NCI-H446 (cell line): ENCODE results near the gene BIK.
"Not testable (repeated sequence)": the region's sequence is repeated elsewhere in the genome, so short reads cannot be mapped to it uniquely, and the experiment has no call there.

Experiments used
- DNase-seq, 2 experiments: peaks; one replicate each; lab custom pipeline; 2025; lab: John Stamatoyannopoulos, UW

The BIK gene

DNA sequence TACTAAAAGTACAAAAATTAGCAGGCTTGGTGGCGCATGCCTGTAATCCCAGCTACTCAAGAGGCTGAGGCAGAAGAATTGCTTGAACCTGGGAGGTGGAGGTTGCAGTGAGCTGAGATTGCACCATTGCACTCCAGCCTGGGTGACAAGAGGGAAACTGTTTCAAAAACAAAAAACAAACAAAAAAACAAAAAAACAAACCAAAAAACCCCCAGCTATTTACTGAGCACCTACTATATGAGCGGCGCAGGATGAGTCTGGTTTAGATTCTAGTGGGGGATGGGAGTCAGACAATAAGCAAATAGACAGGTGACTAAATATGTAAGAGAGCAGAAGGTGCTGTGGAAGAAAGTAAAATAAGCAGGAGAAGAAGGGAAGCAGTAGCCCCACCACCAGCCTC is 5.6 kb upstream of the BIK start:
- not testable (repeated sequence) for DNase-seq

DNA sequence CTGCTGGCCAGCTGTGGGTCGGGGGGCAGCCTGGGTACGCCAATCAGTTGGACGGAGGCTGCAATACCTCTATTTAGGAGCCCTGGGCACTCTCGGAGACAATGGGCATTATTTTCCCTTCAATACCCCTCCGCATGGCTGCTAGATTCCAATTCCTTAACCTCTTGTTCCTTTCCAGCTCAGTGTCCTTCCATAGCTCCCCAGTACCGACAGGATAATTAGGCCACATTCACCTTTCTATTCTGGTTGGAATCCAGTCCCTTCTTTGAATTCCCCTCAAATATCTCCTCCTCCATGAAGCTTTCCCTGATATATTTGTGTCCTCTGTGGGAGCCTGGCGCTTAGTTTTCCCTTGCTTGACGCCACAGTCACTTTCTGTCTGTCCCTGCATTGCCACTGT is 4.2 kb upstream of the BIK start:
- DNase-seq = no peak

DNA sequence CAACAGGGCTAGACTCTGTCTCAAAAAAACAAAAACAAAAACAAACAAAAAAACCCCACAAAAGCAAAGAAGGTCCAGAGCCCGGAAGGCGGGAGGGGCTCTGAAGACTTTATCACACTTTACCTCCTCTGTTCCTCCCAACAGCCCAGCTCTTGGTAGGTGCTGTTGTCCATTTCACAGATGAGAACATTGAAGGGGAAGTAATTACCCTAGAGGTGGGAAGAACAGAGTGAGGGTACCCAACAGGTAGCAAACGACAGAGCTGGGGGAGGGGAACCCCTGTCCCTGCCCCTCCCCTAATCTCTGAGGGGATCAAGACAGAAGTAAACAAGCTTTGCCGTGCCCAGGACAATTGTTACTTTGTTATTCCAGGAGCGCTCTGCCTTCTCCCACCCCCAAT is 1.0 kb upstream of the BIK start:
- DNase-seq = no peak

DNA sequence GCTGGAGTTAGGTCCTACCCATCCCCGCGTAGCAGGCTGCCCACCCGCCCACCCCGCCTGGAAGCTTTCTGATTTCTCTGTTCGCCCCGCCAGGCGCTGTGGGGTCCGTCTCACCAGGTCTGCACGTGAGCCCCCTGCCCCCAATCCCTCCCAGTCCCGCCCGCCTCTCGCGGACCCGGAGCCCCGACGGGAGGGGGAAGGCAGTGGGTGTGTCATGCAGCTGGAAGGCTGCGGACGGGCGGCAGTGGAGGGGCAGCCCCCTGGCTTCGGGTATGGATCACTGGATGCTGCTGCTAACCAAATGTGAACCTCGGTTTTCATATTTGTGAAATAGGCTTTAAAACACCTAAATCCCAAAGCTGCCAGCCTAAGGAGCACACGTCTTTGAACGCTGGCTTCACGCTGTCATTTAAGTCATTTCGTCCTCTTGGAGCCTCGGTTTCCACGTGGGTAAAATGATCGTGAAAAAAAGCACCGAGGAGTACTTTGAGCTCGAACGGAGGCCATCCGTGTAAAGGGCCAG is 568 bp upstream of the BIK start:
- no peak for DNase-seq

DNA sequence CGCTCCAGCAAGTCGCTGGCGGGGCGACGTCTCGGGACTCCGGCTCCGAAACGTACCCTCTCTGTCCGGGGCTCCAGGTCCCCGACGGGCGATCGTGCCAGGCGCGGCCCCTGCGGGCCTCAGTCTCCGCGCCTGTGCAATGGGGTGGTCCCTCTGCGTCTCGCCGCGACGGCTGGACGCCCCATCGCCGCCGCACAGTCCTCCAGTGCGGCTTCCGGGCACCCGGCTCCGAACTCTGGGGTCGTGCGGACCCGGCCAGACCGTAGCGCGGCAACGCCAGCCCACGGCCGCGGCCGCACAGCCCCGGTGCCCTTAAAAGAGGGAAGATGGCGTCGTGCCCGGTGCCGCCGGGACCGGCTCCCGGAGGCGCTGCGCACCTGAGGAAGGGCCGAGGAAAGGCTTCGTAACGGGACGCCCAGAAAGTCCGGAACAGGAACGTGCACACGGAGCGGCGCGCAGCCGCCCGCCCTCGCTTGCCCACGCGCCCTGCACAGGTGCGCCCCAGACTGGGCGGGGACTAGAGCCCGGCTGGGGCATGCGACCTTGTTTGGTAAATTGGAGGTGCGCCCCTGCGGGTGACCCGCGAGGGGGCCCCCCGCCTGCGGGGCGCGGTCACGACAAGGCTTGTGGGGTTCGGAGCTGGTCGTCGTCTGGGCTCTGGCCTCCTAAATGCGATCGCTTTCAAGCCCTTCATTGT is 525 bp downstream of the BIK start:
- DNase-seq = no peak

DNA sequence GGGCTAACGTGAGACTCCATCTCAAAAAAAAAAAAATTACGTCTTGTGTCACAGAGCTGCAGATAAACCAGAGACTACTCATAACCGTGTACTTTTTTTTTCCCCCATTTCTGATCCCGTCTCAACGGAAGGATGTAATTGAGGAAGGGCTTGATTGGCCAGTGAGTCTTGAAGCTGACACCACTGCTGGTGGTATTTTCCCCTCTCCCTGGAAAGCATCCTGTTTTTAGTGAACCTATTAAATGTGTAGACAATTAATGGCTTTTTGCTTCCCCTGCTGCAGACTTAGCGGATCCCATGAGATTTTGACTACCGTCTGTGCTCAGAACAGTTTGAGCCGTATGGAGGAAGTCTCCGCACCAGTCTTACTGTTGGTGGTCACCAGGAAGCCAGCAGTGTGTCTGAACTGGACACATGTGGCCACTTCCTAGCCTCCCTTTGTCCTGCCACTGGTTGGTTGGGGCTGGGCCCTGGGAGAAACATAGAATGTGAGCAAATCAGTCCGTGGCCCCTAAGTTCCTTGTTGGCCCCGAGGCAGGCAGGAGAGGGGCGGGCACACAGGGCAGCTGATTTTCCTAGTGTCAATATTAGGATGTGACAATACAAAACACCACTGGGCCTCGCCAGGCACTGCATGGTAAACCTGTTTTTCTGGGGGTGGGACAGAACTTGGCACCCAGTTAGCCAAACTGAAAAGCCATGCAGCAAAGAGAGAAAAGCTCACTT is 3.1 kb downstream of the BIK start:
- no peak for DNase-seq

DNA sequence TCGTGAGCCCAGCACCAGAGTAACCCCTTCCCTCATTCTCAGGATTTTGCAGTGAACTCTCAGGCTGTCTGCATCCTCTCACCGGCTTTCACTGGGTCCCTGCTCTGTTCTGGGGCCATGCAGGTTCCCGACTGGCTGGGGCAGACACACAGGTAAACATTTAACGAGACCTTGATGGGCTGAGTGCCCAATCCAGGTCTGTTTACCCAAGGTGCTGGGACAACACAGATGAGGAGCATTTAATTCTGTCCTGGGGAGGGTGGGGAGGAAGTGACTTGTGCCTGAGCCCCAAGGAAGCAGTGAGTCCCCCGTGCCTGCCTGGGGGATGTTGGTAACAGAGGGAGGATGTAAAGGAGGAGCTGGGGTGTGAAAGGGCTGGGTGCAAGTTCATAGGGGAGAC is 4.4 kb downstream of the BIK start:
- DNase-seq = no peak

DNA sequence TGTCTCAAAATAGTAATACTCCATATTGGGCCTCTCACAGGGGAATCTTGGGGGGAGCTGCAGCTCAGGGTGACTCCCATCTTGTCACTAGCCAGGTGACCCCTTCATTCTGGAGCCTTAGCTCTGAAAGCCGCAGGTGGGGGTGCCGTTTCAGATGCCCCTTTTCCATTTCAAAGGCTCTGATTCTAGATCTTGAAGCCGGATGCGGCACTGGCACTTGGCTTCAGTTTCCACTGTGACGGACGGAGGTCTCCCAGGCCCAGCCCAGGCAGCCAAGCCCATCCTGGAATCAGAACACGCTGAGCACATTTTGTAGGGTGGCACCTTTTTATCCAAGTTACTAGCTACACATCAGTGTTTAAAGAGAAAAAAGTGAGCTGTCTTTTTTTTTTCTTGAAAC is 6.4 kb downstream of the BIK start:
- DNase-seq = no peak

DNA sequence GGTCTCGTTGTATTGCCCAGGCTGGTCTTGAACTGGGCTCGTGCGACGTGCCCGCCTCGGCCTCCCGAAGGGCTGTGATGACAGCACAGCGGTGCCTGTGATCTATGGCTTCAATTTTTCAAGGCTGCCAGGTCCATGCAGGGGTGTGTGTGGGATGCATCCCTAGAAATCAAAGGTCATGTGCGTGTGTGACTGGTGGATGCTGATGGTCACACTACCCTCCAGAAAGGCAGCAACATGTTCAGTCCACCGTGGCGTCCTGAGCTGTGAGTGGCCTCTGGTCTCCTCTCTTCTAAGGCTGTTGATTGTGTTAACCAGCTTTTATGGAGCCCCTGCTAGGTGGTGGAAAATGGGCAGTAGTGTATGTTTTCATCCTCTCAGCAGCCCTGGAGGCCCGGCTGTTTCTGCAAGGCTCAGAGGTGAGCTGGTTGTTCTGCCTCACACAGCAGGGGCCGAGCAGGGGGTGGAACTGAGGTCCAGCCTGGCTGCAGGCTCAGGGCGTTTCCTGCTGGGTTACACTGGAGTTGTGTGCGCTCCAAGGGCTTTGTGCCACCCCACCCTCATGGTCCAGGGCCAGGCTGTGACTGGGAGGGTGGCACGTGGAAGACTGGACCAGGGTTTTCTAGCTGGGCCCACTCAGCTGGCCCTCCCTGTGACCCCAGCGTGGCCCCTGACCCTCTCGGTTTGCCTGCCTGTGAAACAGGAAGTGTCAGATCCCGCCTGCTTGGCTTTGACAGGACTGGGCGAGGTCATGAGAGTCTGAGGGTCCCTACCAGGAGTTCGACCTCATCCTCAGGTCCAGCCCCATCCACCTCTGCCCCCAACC is 7.7 kb downstream of the BIK start:
- no peak for DNase-seq

DNA sequence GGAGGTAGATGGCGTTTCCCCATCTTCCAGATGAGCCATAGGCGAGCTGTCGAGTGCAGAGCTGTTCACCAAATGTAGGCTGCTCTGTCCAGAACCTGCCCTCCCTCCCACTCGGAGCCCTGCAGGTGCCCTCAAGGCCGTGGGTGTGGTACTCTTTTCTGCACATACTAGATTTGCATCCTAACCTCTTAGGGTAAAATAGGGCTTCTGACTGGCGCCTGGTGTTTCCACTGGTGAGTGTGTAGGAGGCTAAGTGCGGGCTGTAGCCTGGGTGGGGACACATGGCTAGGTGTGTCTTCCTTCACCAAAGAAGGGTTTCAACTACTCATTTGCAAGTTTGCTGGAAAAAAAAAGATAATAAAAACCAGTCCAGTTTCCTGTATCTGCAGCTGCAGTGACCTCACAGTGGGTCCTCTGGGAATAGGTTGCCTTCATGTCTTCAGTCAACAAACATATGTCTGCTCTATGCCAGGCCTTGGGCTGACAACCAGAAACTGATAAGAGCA is 8.5 kb downstream of the BIK start:
- DNase-seq = no peak

DNA sequence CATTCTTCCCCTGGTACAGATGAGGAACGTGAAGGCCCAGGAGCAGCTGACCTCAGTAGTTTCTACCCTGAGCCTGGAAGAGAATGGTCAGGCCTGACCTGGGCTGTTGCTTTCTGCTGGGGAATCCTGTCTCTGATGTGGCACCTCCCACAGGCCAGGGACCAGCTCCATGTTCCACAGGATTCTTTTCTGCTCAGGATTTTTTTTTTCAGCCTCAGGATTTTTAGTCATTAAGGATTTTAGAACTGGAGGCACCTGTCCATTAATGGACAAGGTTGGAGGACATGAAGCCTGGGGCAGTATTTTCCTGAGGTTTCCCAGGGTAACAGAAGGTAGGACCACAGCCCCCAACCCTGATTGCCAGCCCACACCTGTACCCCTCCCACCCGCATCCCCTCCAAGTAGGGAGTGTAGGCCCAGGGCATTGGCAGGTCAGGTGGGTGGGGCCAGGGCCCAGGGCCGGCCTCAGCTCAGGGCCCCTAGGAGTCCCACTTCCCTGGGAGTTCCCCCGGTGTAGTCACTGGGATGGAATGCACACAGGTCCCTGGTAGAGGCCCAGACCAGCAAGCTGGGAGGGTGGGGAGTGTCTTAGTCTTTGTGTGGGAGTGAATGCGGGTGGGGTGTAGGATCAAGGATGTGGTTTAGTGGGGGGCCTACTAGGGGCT is 16.1 kb downstream of the BIK start:
- no peak for DNase-seq

DNA sequence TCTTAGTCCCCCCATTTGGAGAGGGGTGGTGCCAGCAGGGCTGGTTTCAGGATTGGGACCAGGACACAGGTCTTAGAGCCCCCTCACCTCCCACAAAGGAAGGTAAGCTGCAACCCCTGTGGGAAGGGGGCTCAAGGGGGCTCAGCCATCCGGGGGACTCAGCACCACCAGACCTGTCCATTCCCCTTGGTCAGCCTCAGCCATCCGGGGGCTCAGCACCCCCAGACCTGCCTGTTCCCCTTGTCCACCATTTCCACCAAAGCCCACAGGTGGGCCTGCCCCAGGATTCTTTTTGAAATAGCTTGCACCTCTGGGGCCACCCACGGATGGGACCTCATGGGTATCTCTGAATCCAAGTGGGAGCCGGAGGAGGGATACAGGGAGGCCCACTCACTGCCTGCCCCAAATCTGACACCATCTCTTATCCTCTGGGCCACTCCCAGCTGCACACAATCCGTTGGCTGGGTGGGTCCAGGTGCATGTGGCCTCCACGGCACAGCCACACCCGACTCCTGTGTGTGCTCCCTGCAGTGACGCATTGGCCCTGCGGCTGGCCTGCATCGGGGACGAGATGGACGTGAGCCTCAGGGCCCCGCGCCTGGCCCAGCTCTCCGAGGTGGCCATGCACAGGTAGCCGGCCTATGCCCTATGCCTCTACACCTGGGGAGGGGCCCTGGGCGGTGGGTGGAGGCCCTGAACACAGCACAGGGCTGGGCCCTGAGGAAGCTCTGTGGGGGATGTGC is 16.8 kb downstream of the BIK start:
- no peak for DNase-seq

DNA sequence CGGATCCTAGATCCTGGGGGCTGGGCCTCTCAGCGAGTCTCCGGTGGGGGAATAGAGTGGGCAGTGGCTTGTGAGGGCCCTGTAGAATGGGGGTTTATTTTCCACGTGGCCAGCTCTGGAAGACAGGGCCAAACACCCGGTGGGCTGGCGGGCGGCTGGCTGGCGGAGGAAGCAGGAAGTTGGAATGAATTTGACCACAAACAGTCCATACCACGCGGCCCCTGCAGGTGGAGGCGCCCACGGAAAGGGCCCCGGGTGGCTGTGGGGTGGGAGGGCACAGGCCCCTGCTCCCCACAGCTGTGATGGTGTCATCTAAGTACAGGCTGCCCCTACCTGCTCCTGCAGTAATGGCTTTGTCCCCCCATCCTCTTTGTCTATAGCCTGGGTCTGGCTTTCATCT is 17.6 kb downstream of the BIK start:
- DNase-seq = no peak

DNA sequence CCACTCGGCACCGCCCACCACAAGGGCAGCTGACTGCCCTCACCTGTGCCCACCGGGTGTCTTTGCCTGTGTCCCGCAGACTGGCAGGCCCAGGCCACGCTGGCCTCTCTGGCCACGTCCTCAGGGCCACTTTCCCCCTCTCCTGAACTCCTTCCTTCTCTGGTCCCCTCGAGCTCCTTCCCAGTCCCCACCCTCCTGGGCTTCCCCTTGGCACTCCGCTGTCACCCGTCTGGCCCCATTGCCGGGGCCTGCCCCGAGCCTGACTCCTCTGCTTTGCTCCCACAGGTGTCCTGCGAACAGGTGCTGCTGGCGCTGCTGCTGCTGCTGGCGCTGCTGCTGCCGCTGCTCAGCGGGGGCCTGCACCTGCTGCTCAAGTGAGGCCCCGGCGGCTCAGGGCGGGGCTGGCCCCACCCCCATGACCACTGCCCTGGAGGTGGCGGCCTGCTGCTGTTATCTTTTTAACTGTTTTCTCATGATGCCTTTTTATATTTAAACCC is 18.4 kb downstream of the BIK start:
- DNase-seq = no peak

DNA sequence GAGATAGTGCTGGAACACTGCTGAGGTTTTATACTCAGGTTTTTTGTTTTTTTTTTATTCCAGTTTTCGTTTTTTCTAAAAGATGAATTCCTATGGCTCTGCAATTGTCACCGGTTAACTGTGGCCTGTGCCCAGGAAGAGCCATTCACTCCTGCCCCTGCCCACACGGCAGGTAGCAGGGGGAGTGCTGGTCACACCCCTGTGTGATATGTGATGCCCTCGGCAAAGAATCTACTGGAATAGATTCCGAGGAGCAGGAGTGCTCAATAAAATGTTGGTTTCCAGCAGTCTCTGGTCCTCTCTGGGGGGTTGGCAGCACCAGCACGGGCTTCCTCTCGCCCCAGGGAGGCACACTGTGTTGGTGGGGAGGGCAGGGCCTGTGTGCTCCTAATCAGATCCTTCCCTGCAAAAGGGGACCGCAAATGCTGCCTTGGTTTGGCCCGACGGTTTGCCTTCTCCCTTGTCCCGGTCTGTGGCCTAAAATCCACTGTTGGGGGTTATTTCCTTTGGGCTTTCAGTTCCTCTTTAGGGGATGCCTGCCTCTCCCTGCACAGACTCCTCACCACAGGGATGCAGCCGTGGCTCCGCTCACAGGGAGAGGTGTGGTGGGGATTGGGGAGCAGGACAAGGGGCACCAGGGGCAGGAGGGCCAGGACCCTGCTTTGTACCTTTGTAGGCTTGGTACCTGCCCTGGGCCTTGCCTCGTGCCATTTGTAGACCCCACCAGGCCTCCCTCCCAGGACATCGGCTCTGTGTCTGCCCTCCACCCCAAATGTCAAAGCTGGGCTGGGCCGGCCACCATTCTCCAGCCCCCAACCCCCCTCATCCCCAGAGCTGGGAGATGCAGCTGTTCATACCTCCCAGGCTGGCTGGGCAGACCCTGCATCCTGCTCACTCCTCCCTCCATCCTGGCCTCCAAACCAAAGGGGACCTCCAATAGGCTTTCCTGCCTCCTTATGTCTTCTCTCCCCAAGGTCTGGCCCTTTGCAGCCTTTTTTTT is 19.2 kb downstream of the BIK start:
- no peak for DNase-seq

DNA sequence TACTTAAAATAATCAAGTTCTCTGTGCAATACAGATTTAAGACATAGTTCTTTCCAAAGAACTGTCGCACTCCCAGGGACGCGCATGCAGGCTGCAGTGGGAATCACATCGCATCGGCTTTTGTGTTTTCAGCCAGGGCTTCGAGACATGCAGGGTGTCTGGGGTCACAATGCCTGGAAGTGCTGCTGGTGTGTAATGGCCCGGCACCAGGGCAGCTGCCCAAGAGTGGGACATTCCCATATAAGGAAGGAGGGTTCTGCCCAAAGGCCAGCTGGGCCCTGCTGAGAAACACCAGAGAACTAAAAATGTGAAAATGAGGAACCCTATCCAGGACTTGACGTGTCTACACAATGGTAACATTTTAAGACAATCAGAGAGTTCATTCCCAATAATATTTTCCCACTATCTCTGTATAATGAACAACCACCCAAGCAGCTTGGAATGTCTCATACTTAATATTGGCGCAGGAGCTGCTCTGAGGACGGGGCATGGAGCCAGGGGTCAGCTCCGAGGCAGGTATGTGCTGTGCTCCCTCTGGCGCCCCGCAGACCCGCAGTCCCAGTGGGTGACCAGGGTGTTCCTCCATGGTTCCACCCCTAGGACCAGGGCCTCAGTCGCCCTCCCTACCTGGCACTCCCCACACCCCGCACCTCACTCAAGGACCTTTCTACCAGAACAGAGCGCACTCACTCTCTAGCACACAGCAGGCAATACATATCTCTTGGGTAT is 21.4 kb downstream of the BIK start:
- DNase-seq = no peak

DNA sequence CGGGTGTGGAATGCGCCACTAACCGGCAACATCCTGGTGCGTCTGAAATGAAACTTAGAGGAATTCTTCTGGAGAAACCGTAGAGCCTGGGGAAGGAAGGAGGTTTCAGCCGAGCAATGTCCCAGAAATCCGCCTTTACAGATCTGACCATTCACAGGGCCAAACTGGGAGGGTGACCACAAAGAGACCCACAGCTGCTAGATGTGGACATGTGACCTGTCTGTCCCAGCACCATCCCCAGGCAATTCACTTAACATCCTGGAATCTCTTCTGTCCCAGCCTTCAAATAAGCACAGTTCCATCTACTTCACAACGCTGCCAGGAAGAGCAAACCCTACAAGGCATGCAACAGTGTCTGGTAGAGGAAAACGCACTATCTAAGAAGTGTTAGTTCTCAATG is 22.9 kb downstream of the BIK start:
- DNase-seq = no peak

DNA sequence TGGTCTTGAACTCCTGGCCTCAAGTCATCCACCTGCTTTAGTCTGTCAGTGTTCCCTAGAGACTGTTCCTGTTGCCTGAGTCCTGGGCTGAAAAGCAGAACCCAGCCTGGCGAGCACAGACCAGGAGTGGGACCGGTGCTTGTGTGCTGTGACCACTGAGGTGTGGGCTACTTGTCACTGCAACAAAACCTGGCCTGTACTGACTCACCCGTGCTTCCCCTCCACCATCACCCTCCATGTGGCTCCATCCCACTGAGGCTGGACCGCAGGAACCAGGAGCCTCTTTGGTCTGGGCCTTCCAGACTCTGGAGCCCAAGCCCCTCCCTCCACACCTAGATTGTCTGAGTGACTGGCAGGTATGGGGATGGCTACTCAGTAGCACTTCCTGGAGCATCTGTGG is 24.0 kb downstream of the BIK start:
- no peak for DNase-seq

DNA sequence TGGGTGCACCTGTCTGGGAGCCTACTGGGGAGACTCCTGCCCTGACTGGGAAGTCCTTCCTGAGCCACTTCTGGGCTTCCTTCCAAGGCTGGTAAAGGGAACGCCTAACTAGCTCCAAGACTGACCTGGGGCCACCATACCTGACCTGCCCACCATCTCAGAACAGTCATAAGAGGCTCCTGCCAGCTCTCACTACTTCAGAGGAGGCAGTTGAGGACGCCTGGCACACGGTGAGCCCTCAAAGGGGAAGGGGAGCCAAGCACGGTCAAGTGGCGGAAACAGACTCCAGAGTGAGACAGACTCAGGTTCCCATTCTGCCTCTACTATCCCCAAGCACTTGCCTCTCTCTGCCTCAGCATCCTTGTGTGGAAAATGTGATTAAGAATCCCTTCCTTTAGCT is 25.0 kb downstream of the BIK start:
- DNase-seq = no peak
